CD4-positive, alpha-beta T cell treated with Interleukin-10 for 1 hour (primary cell): ENCODE results near the gene TCFL5.

Source experiments
- DNase-seq: peaks from one replicate; pipeline ENCODE4 v3.0.0-alpha.2; 2020

TCFL5 gene

DNA sequence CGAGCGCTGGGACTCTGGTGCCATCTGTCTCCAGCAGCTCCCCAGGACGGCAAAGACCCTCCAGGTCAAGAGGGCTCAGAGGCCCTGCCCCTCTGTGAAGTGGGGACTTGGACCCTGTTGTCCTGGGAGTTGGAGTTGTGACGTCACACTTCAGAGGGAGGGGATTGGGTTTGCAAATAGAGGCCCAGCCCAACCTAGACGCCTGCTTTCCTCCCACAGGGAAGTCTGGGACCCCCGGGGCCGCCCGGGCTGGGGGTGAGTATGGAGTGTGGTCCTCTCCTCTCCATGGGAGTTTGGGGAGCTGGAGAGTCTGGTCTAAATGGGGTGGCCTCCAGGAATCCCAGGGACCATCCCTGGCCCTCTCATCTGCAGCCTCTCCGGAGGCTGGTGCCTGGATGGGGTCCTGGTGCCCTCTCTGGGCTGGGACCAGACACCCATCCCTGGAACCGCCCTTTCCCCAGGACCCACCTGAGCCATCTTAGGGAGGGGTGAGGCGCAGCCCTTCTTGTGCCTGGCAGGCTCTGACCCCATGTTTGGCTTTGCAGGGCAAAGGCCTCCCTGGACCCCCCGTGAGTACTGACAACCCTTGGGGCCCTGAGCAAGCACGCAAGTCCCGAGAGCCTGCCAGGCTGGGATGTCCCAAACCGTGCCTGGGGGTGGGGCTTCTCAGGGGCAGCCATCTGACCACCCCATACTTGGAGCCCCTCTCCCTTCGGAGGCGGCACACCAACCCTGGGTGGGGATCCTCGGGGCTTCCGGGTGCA, 40.5 kb downstream of the TCFL5 start:
- no peak for DNase-seq

DNA sequence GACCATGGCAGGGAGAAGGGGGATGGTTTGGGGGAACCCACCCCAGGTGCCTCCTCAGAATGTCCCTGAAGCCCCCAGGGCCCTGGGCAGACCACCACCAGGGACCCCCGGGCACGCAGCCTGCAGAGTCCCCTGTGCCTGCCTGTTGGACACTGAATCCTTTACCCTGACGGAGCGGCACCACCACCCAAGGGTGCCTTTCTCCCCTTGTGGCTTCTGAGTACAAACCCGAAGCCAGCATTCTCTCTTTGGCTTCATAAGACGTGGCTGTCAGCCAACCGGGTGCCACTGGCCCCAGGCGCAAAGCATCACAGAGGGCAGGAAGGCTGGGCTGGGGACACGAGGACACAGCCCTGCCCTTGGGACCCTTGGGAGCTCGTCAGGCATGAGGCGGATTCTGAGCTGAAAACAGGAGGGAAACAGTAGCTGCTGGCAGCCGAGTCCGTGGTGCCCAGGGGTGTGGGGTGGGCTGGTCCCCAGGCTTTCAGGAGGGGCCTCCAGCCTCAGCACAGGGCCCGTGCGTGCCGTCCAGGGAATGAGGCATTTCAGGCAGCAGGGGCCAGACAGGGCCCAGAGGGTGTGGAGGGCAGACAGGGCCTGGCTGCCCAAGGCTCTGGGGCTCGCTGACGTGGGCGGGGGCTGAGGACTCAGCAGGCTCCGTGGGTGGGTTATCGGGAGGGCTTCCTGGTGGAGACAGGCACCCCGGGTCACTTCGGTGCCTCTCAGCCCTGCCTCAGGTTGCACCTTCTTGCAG, 41.2 kb downstream of the TCFL5 start:
- DNase-seq: no peak

DNA sequence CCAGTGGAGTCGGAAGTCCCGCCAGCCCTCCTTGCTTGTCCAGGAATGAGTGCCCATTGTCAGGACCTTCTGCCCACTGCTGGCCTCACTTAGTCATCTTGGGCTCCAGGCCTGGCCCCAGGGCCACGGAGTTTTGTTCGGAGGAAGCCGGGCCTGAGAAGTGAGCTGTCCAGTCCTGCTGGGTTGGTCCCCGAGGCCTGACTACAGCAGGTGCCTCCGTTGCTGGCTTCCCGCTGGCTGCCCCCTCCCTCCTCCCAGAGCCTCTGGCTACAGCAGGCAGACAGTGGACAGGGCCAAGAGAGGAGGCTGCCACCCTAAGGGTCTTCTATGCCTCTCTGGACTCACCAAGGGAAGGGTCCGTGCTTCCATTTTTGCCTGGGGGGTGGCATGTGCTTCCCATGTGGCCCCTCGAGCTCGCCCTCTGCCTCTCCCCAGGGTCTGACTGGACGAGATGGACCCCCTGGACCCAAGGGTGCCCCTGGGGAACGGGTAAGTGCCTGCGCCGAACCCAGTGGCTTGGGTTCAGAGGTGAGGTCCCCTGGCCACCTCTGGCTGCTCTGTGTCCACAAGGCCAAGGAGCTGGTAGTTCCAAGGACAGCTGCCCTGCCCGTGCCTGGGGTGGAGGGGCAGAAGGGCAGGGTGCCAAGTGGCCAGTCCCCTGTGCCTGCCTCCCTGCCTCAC, 42.0 kb downstream of the TCFL5 start:
- no peak for DNase-seq

GRCh38 chr20:62818592-62819493, 42.8 kb downstream of the TCFL5 start:
- no peak for DNase-seq

GRCh38 chr20:62817975-62818591, 43.5 kb downstream of the TCFL5 start:
- no peak for DNase-seq

GRCh38 chr20:62816884-62817873, 44.4 kb downstream of the TCFL5 start, which contains the start of gene COL9A3:
Gene COL9A3, plus strand, starts transcription at chr20:62817050. Its CDS starts 15 bp downstream, at chr20:62817065.
- DNase-seq: no peak

DNA sequence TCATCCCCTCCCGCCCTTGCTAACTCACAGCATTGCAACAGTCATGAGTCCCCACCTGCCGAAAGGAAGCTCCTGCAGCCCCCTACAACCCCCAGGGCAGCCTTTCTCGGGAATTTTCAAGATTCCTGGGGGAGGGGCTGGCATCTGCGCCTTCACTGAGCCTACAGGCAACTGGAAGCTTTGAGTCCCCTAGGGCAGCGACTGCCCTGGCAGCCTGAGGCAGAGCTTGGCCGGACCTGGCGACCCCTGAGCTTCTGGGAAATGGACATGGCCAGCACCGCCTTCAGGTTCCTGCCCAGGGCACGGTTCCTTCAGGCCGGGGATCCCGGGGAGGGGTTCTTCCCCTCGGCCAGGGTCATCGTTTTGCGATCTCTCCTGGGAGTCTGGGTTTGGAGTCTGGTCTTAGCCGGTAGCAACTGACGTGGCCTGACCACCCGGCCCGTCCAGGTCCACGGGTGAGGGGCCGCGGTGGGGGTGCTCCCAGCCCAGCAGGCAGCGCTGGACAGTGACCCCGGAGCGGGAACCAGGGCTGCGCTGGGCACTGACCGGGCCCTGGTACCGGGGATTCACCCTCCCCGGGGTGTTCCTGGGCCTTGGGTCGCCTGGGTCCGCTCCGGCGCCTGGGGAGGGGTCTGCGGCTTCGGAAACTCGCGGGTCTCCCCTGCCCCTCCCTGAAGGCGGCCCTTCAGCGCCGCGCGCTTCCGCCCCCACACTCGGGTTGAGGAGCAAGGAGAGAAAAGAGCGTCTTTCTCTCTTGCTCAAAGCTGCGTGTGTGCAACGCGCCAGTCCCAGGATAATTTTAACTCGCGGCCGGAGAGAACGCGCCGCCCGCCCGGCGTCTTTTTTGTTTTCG, 45.4 kb downstream of the TCFL5 start:
- DNase-seq: no peak

GRCh38 chr20:62815066-62815991, 46.3 kb downstream of the TCFL5 start:
- no peak for DNase-seq

DNA sequence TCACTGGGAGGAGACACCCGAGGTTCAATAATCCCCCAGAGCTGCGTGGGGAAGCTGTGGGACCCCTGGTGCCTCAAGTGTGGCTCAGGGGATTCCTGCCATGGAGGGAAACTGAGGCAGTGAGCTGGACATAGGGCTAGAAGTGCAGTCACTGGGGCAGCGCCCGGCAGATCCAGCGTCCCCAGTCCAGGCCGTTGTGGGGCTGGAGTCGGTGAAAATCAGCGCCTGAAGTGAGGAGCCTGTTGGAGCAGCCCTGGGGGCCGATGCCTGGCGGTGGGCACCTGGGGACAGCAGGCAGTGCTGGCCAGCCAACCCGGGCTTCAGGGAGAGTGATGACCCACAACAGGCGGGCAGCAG, 46.9 kb downstream of the TCFL5 start:
- DNase-seq: no peak

GRCh38 chr20:62814060-62814708, 47.4 kb downstream of the TCFL5 start:
- no peak for DNase-seq

DNA sequence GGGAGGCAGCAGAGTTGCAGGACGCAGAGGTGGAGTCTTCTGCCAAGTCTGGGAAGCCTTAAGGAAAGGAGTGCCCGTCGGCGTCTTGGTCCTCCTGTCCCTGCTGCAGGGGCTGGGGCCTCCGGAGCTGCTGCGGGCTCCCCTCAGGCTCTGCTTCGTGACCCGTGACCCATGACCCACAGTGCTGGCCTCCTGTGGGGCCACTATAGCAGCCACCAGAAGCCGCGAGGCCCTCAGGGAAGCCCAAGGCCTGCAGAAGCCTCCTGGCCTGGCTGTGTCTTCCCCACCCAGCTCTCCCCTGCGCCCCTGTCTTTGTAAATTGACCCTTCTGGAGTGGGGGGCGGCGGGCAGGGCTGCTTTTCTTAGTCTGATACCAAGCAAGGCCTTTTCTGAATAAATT, 48.0 kb downstream of the TCFL5 start:
- no peak for DNase-seq

DNA sequence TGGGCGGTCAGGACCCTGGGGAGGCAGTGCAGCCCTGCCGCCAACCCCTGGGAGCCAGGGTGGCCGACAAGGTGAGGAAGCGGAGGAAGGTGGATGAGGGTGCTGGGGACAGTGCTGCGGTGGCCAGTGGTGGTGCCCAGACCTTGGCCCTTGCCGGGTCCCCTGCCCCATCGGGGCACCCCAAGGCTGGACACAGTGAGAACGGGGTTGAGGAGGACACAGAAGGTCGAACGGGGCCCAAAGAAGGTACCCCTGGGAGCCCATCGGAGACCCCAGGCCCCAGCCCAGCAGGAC, 48.8 kb downstream of the TCFL5 start:
- DNase-seq: no peak

DNA sequence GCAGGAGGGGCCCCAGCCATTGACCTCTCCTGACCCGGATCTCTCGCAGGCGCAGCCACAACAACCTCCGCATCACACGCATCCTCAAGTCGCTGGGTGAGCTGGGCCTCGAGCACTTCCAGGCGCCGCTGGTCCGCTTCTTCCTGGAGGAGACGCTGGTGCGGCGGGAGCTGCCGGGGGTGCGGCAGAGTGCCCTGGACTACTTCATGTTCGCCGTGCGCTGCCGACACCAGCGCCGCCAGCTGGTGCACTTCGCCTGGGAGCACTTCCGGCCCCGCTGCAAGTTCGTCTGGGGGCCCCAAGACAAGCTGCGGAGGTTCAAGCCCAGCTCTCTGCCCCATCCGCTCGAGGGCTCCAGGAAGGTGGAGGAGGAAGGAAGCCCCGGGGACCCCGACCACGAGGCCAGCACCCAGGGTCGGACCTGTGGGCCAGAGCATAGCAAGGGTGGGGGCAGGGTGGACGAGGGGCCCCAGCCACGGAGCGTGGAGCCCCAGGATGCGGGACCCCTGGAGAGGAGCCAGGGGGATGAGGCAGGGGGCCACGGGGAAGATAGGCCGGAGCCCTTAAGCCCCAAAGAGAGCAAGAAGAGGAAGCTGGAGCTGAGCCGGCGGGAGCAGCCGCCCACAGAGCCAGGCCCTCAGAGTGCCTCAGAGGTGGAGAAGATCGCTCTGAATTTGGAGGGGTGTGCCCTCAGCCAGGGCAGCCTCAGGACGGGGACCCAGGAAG, 49.3 kb downstream of the TCFL5 start:
- DNase-seq: no peak

GRCh38 chr20:62811720-62812119, 49.9 kb downstream of the TCFL5 start:
- DNase-seq: no peak

GRCh38 chr20:62811320-62811719, 50.3 kb downstream of the TCFL5 start:
- no peak for DNase-seq

DNA sequence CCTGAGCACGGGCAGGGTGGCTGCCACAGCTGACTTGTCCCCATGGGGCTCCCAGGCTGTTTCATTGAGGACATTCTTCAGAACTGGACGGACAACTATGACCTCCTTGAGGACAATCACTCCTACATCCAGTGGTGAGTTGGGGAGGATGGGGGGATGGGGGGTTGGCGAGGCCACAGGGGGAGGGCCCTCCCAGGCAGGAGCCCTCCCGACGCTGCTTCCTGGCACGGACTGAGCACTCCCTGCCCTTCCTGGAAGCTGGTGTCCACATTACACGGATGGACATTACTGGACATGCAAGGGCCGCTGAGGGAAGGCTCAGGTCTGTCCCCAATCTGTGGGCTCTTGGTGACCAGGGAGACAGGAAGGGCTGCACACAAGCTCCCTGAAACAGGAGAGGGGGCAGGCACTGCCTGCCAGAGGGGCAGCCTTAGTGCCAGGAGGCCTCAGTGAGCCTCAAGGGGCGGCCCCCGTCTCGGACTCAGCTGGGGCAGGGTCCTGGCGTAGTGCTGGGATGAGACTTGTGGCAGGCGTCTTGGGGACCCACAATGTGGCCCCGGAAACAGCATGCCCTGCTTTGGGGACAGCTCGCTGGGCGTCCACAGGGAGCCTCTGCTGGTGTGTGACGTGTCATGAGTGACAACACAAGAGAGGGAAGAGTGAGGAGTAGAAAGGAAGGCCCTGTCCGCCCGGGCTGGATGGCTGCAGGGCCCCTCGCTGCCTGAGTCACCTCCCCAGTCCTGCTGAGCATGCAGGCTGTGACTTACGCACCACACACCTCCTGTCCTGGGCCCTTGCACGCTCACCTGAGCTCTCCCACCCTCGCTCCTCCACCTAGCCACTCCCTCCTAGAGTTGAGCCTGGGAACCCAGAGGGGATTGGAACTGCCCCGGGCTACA, 51.8 kb downstream of the TCFL5 start:
- no peak for DNase-seq
